GM19240 (cell line): ENCODE data around the gene KEL.

ENCODE experiments used
- DNase-seq: peaks from one replicate; pipeline ENCODE4 v3.0.0; 2011; ENCODE audit warnings: low spot score; ENCODE audit not compliant: insufficient read length

Gene KEL

GRCh38 chr7:142962991-142963390 lies 828 bp upstream of the KEL start:
- DNase-seq = no peak

GRCh38 chr7:142961595-142961972 lies 579 bp downstream of the KEL start:
- DNase-seq = no peak

- DNase-seq = no peak
These were observed 1.1 kb downstream of the KEL start for GRCh38 chr7:142960955-142961512.

- DNase-seq = no peak
These were observed 3.0 kb downstream of the KEL start for GRCh38 chr7:142959202-142959601.

GRCh38 chr7:142957723-142958122 lies 4.4 kb downstream of the KEL start:
- no peak for DNase-seq

GRCh38 chr7:142956951-142957623 lies 5.1 kb downstream of the KEL start:
- no peak for DNase-seq

- no peak for DNase-seq
These were observed 7.4 kb downstream of the KEL start for GRCh38 chr7:142954680-142955268.

- no peak for DNase-seq
These were observed 11.9 kb downstream of the KEL start for GRCh38 chr7:142950235-142950634.

- DNase-seq = no peak
These were observed 13.6 kb downstream of the KEL start for GRCh38 chr7:142948603-142949002.

GRCh38 chr7:142945001-142945400 lies 17.2 kb downstream of the KEL start:
- DNase-seq = no peak

- DNase-seq = no peak
These were observed 18.4 kb downstream of the KEL start for GRCh38 chr7:142943706-142944268.

- DNase-seq = no peak
These were observed 19.4 kb downstream of the KEL start for GRCh38 chr7:142942746-142943145.

GRCh38 chr7:142941541-142941940 lies 20.6 kb downstream of the KEL start:
- no peak for DNase-seq

GRCh38 chr7:142940966-142941535 lies 21.1 kb downstream of the KEL start:
- DNase-seq = no peak

- no peak for DNase-seq
These were observed 22.8 kb downstream of the KEL start, which contains the start of gene LLCFC1 for GRCh38 chr7:142939226-142939910. LLCFC1 (plus strand) TSS chr7:142939484; CDS start chr7:142939622, 138 bp downstream.

- no peak for DNase-seq
These were observed 23.6 kb downstream of the KEL start for GRCh38 chr7:142938611-142939010.

- no peak for DNase-seq
These were observed 26.1 kb downstream of the KEL start for GRCh38 chr7:142935941-142936565.

GRCh38 chr7:142934056-142934455 lies 28.1 kb downstream of the KEL start:
- no peak for DNase-seq

GRCh38 chr7:142933624-142934023 lies 28.5 kb downstream of the KEL start, which contains the start of gene TRPV5:
TRPV5 (minus strand) TSS chr7:142933746; CDS start chr7:142933459, 287 bp downstream.
- DNase-seq = no peak

- no peak for DNase-seq
These were observed 29.1 kb downstream of the KEL start for GRCh38 chr7:142933092-142933475.
